Activated T-helper 2 cell treated with anti-CD3 and anti-CD28 coated beads, Interferon-gamma antibody, Interleukin-2, Interleukin-4, amounts not matched to agents 10 μg/mL and 5 μg/mL and 100 μg/mL, durations not matched to agents 14 hours and 24 hours and 36 hours (primary cell): ENCODE results near the gene WNT7A. TPM values are rescaled to one million over a fixed set of nuclear protein-coding genes. Genes with fewer than 3 reads are reported as not detected.

ENCODE experiments used
- DNase-seq: peaks from one replicate; pipeline ENCODE4 v3.0.0; 2021; ENCODE audit warnings: low spot score
- H3K27ac Mint-ChIP-seq: one replicate; pipeline ENCODE4 v1.8.0; 2021; ENCODE audit warnings: mixed read lengths
- H3K27me3 Mint-ChIP-seq: one replicate; pipeline ENCODE4 v1.8.0; 2021; ENCODE audit warnings: low read depth, mixed read lengths
- H3K36me3 Mint-ChIP-seq: one replicate; pipeline ENCODE4 v1.8.0; 2021; ENCODE audit warnings: low read depth, mixed read lengths
- H3K4me1 Mint-ChIP-seq: one replicate; pipeline ENCODE4 v1.8.0; 2021; ENCODE audit warnings: low read depth, mixed read lengths
- H3K4me3 Mint-ChIP-seq: one replicate; pipeline ENCODE4 v1.8.0; 2021; ENCODE audit warnings: low read depth, mild to moderate bottlenecking, moderate library complexity, mixed read lengths
- H3K9me3 Mint-ChIP-seq: one replicate; pipeline ENCODE4 v1.8.0; 2021; ENCODE audit warnings: mixed read lengths
- intact Hi-C: fragments of 100-400 bp; cut with micrococcal nuclease; formaldehyde crosslinking; loops from one replicate; pipeline ENCODE4 v1.15.1; 2023
- total RNA-seq: library from RNA; stranded (reverse); gene quantifications from 2 replicates; pipeline ENCODE4 v1.2.3, GENCODE V29; 2022

The WNT7A gene
- total RNA-seq, 1 donor from 2014 or later, result not detected

DNA sequence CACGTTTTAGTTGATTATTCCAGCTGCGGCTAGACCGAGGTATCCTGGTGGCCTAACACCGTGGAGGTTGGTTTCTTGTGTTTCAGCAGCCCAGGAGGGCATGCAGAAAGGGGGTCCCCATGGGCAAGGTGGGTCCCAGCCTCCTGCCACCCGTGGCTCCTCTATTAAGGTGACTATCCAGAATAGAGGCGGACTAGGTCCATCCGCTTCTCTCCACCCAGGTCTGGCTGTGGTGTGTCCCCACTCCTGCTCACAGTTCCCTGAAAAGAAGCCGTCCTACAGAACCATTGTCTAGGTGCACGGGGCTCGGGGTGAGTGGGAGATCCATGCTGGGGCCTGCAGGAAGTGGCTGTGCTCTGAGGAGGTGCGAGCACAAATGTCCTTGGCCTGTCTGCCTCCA is 81.5 kb downstream of the WNT7A start:
- DNase-seq, result no peak
- Mint-ChIP-seq H3K36me3 (no peaks in the 10 kb centered on the region), H3K9me3 (no peaks in the 10 kb centered on the region), H3K27ac (no peak overlapping the region), H3K27me3 (no peaks in the 10 kb centered on the region), H3K4me3 (no peak overlapping the region), H3K4me1 (no peaks in the 10 kb centered on the region)
- intact Hi-C loops, result no loop called here

DNA sequence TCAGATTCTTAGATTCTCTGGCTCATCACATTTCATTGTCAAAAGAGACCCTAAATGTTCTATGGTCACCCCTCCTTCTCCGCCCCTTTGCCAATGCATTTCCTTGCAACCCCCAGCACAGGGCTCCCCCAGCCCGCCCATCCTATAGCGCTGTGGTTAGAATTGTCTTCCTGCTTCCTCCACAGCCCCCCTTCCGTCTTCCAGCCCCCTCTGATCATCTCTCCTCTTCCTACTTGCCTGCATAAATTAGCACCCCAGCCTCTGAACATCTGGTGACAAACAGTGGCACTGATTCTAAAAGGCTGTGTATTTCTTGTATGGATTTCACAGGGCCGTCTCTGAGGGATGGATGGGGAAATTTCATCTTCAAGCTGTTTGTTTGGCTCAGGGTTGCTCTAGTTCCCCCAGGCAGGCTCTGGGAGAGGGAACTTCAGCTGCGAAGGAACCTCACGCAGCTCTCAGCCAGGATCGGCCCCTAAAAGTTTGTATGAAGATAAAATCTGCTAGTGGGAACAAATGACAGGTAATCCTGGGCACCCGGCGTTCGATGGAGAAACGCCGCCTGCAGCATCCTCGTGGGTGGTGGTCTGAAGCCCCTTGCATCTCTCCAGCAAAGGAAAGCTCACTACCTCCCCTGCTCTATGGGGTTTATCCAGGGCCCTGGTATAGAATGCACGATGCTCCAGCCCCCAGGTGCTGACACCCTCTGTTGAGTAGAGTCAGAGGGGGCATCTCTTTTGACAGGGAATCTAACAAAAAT is 83.0 kb downstream of the WNT7A start:
- Mint-ChIP-seq H3K36me3 (no peaks in the 10 kb centered on the region), H3K27me3 (no peaks in the 10 kb centered on the region), H3K27ac (no peak overlapping the region), H3K4me3 (no peak overlapping the region), H3K9me3 (no peaks in the 10 kb centered on the region), H3K4me1 (no peaks in the 10 kb centered on the region)
- intact Hi-C loops, result no loop called here
- no peak for DNase-seq

GRCh38 chr3:13795816-13796215 is 84.1 kb downstream of the WNT7A start:
- Mint-ChIP-seq H3K9me3 (no peaks in the 10 kb centered on the region), H3K36me3 (no peaks in the 10 kb centered on the region), H3K4me1 (no peaks in the 10 kb centered on the region), H3K27ac (no peak overlapping the region), H3K27me3 (no peaks in the 10 kb centered on the region), H3K4me3 (no peak overlapping the region)
- no peak for DNase-seq
- intact Hi-C loops, result no loop called here

- Mint-ChIP-seq H3K4me3 (no peak overlapping the region), H3K9me3 (no peaks in the 10 kb centered on the region), H3K27me3 (no peaks in the 10 kb centered on the region), H3K4me1 (no peaks in the 10 kb centered on the region), H3K36me3 (no peaks in the 10 kb centered on the region), H3K27ac (no peak overlapping the region)
- intact Hi-C loops, result no loop called here
- DNase-seq, result no peak
These were observed 85.5 kb downstream of the WNT7A start for GRCh38 chr3:13794322-13794721.

GRCh38 chr3:13793451-13793850 is 86.4 kb downstream of the WNT7A start:
- Mint-ChIP-seq H3K4me1 (no peaks in the 10 kb centered on the region), H3K27ac (peak overlapping the region; percentile 33), H3K4me3 (no peak overlapping the region), H3K27me3 (no peaks in the 10 kb centered on the region), H3K9me3 (no peaks in the 10 kb centered on the region), H3K36me3 (no peaks in the 10 kb centered on the region)
- no peak for DNase-seq
- intact Hi-C loops, result no loop called here

GRCh38 chr3:13792512-13793371 is 87.1 kb downstream of the WNT7A start:
- DNase-seq, result no peak
- no peaks in the 10 kb centered on the region for H3K9me3 Mint-ChIP-seq
- no peak overlapping the region for H3K27ac Mint-ChIP-seq
- no peak overlapping the region for H3K4me3 Mint-ChIP-seq
- H3K27me3 Mint-ChIP-seq, result no peaks in the 10 kb centered on the region
- intact Hi-C loops, result no loop called here
- no peaks in the 10 kb centered on the region for H3K36me3 Mint-ChIP-seq
- no peaks in the 10 kb centered on the region for H3K4me1 Mint-ChIP-seq

- Mint-ChIP-seq H3K4me1 (no peaks in the 10 kb centered on the region), H3K27ac (no peak overlapping the region), H3K27me3 (no peaks in the 10 kb centered on the region), H3K36me3 (no peaks in the 10 kb centered on the region), H3K9me3 (no peaks in the 10 kb centered on the region), H3K4me3 (no peak overlapping the region)
- DNase-seq, result no peak
- intact Hi-C loops, result no loop called here
These were observed 87.8 kb downstream of the WNT7A start for GRCh38 chr3:13792051-13792490.

DNA sequence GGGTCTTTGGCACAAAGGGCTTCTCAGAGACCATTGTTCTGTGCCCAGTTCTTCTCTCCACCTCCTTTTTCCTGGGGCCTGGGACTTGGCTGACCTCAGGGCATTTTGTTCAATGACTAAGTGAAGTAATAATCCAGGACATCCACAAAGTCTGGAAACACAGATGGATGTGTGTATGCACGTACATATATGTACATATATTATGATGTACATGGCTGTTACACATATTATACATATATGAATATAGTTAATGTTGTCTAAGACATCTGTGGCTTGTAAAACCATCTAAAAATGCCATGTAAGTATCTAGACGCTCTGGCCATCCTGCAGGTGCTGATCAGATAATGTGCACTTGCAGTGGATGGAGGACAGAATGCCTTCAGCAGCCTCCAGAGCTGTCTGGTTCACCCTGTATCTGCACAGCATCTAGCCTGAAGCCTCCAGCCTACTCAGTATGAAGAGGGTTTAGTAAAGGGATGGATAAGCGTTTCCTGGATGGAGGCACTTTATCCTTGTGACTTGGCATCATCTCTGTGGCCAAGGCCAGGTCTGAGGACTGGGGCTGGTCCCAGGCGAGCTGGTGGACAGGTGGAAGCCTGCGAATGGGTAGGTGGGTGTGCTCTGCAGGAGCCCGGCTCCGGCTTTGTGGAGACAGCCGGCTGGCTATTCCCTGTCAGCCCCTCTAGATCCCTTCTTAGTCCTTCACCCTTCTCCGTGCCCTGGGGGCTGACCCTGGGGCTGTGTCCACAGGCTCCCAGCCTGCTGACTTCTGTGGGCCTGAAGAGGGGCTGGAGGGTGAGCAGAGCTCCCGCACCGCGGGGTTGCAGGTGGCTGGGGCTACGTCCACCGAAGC is 88.4 kb downstream of the WNT7A start:
- H3K36me3 Mint-ChIP-seq, result no peaks in the 10 kb centered on the region
- intact Hi-C loops, result no loop called here
- H3K9me3 Mint-ChIP-seq, result no peaks in the 10 kb centered on the region
- DNase-seq, result no peak
- H3K27me3 Mint-ChIP-seq, result no peaks in the 10 kb centered on the region
- no peak overlapping the region for H3K4me3 Mint-ChIP-seq
- no peaks in the 10 kb centered on the region for H3K4me1 Mint-ChIP-seq
- H3K27ac Mint-ChIP-seq, result no peak overlapping the region

- no peak for DNase-seq
- intact Hi-C loops, result no loop called here
- Mint-ChIP-seq H3K36me3 (no peaks in the 10 kb centered on the region), H3K4me3 (no peak overlapping the region), H3K27me3 (no peaks in the 10 kb centered on the region), H3K27ac (no peak overlapping the region), H3K4me1 (no peaks in the 10 kb centered on the region), H3K9me3 (no peaks in the 10 kb centered on the region)
These were observed 89.3 kb downstream of the WNT7A start for GRCh38 chr3:13790376-13791197.

DNA sequence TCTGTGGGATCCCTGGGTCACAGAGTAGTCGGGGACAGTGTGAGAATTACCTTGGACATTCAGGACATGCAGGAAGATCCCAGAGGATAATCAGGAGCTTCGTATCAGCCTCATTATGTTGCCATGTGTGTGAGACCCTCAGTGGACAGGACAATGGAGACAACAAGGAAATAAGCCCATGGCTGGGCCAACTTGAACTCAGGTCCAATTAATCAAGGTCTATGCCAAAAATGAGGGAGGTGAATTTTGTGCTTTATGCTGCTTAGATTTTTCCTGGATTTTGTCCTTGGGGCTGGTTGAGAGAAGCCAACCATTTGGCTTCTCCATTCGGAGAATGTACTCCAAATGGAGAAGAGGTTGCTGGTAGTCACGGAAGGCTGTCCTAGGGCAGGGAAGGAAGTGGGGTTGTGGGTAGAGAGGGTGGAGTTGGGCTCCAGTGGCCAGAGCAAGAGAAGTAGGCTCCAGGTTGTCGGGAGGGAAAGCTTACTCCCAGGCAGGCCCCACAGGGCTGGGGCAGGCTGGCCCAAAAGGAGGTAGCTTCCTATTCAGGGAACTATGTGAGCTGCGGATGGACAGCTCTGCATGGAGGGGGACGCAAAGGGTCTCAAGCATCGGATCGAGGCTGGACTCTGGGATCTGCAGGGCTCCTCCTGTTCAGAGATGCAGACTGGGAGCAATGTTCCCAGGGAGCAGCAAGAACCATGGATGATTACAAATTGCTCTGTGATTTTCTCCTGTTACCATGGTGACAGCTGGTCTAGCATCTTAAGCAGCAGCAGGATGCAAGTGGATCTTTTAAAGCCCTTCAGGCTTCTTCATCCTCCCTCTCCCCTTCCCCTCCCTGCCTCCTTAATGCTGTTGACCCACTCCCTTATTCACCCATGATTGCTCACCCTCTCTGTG is 91.1 kb downstream of the WNT7A start:
- Mint-ChIP-seq H3K4me3 (no peak overlapping the region), H3K4me1 (no peaks in the 10 kb centered on the region), H3K36me3 (no peaks in the 10 kb centered on the region), H3K9me3 (no peaks in the 10 kb centered on the region), H3K27me3 (peaks cover 1% of the 10 kb centered on the region), H3K27ac (no peak overlapping the region)
- intact Hi-C loops, result no loop called here
- no peak for DNase-seq

DNA sequence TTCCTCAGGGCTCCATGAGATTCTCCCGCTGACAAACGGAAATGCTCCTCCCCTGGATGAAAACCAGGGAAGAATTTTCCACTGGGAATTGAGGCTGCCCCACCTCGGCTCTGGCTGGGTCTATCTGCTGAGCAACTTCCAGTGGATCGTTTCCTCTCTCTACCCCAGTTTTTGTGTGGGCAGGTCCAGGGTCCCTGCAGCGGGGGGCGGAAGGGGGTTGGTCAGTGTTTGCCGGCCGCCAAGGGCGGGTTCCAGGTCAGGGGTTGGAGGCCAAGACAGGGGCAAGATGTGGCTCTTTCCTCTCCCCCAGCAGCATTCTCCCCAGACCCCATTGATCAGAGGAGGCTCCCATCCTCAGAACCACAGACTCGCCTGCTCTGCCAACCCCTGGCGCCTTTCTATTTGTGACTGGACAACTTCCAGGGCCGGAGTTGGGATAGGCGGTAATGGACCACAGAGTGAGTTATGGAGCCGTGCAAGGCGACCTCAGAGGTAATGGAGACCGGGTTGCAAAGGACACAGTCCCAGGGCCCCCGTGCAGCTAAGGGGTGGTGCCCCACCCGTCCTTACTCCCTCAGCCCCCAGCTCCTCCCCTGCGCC is 92.2 kb downstream of the WNT7A start:
- intact Hi-C loops, result no loop called here
- Mint-ChIP-seq H3K27ac (no peak overlapping the region), H3K4me1 (no peaks in the 10 kb centered on the region), H3K27me3 (peaks cover 1% of the 10 kb centered on the region), H3K4me3 (no peak overlapping the region), H3K9me3 (no peaks in the 10 kb centered on the region), H3K36me3 (no peaks in the 10 kb centered on the region)
- no peak for DNase-seq
